Measurements from ENCODE around the gene ZNF701.
"Not testable (repeated sequence)": the region's sequence is repeated elsewhere in the genome, so short reads cannot be mapped to it uniquely, and the experiment has no call there.

The ZNF701 gene

GRCh38 chr19:52590728-52591127, 20.6 kb downstream of the ZNF701 start:
- intact Hi-C loops (cut with DNase I; ENCODE audit: low total_unique reads), result no loop called here
- DNase-seq, result no peak
- H3K36me3 ChIP-seq, result peaks cover 33 to 90% (median 62%) of the 10 kb centered on the region in 3 donors
- H3K27ac ChIP-seq, result no peak overlapping the region
- no peaks in the 10 kb centered on the region for H3K4me1 ChIP-seq
- H3K4me3 ChIP-seq, result no peak overlapping the region
- no peaks in the 10 kb centered on the region for H3K27me3 ChIP-seq
- H3K9me3 ChIP-seq, result no peaks in the 10 kb centered on the region
- TF ChIP-seq, protein P1, sequence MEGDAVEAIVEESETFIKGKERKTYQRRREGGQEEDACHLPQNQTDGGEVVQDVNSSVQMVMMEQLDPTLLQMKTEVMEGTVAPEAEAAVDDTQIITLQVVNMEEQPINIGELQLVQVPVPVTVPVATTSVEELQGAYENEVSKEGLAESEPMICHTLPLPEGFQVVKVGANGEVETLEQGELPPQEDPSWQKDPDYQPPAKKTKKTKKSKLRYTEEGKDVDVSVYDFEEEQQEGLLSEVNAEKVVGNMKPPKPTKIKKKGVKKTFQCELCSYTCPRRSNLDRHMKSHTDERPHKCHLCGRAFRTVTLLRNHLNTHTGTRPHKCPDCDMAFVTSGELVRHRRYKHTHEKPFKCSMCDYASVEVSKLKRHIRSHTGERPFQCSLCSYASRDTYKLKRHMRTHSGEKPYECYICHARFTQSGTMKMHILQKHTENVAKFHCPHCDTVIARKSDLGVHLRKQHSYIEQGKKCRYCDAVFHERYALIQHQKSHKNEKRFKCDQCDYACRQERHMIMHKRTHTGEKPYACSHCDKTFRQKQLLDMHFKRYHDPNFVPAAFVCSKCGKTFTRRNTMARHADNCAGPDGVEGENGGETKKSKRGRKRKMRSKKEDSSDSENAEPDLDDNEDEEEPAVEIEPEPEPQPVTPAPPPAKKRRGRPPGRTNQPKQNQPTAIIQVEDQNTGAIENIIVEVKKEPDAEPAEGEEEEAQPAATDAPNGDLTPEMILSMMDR (IDR thresholded peaks at IDR 0.05), result no peak

DNA sequence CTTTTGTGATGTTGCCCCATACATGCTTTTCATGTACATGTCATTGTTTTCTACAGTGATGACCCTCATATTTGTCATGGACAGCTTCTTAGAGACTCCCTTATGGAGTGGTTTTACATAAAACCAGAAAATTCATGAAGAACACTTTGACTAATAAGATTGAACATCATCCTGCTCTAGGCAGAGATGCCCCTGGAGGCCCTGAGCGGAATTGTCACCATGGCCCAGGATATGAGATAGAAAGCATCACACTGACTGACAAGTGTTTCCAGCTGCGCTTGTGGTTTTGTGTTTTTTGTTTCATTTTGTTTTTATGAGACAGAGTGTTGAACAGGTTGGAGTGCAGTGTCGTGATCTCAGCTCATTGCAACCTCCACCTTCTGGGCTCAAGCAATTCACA, 22.2 kb downstream of the ZNF701 start:
- Histone ChIP-seq H3K27ac (no peak overlapping the region), H3K4me3 (no peak overlapping the region), H3K27me3 (no peaks in the 10 kb centered on the region), H3K36me3 (peaks cover 43 to 93% (median 64%) of the 10 kb centered on the region in 3 donors), H3K9me3 (no peaks in the 10 kb centered on the region), H3K4me1 (no peaks in the 10 kb centered on the region)
- intact Hi-C loops (cut with DNase I; ENCODE audit: low total_unique reads), result no loop called here
- TF ChIP-seq, protein P1 (IDR thresholded peaks at IDR 0.05), result no peak
- no peak for DNase-seq

DNA sequence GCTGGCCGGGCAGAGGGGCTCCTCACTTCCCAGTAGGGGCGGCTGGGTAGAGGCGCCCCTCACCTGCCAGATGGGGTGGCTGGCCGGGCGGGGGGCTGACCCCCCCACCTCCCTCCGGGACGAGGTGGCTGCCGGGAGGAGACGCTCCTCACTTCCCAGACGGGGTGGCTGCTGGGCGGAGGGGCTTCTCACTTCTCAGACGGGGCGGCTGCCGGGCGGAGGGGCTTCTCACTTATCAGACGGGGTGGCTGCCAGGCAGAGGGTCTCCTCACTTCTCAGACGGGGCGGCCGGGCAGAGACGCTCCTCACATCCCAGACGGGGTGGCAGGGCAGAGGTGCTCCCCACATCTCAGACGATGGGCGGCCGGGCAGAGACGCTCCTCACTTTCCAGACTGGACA, 23.4 kb downstream of the ZNF701 start:
- H3K4me1 ChIP-seq; intact Hi-C loops (cut with DNase I; ENCODE audit: low total_unique reads); H3K27me3 ChIP-seq; DNase-seq; H3K9me3 ChIP-seq; H3K27ac ChIP-seq; H3K4me3 ChIP-seq: not testable (repeated sequence)
- peaks cover 34 to 84% (median 55%) of the 10 kb centered on the region in 3 donors for H3K36me3 ChIP-seq

- peaks cover 15 to 30% (median 19%) of the 10 kb centered on the region in 3 donors for H3K36me3 ChIP-seq
- no peak overlapping the region for H3K4me3 ChIP-seq
- TF ChIP-seq, protein P1 (IDR thresholded peaks at IDR 0.05), result no peak
- H3K27ac ChIP-seq, result no peak overlapping the region
- DNase-seq, result no peak
- H3K9me3 ChIP-seq, result no peaks in the 10 kb centered on the region
- intact Hi-C loops (cut with DNase I; ENCODE audit: low total_unique reads), result no loop called here
- peaks cover 0 to 32% (median 12%) of the 10 kb centered on the region in 4 donors for H3K4me1 ChIP-seq
- H3K27me3 ChIP-seq, result no peaks in the 10 kb centered on the region
Observed at GRCh38 chr19:52599241-52599640, 29.2 kb downstream of the ZNF701 start.

DNA sequence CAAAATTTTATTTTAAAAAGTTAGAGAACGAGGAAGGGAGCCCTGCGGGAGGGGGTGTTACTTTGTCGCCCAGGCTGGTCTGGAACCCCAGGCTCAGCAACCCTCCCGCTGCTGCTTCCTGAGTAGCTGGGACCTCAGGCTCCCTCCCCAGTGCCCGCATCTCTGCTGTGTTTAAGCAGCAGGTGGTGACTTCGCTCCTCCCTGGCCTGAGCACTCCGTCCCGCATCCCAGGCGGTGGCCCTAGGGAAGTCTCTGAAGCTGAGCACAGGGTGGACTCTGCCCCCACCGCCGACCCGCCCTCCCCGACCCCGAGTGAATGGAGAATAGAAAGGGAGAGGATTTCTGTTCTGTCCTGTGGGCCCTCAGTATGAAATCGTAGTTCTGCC, 30.5 kb downstream of the ZNF701 start:
- no peaks in the 10 kb centered on the region for H3K9me3 ChIP-seq
- peaks cover 12 to 16% (median 15%) of the 10 kb centered on the region in 3 donors for H3K36me3 ChIP-seq
- TF ChIP-seq, protein P1 (IDR thresholded peaks at IDR 0.05), result no peak
- intact Hi-C loops (cut with DNase I; ENCODE audit: low total_unique reads), result loop anchor here (5.0 kb wide), 1 partner anchor 37 kb away; the partner anchor contains the start of gene ZNF83
- peak overlapping the region; percentile 59 to 64 for H3K4me3 ChIP-seq
- peaks cover 0 to 32% (median 12%) of the 10 kb centered on the region in 4 donors for H3K4me1 ChIP-seq
- H3K27me3 ChIP-seq, result no peaks in the 10 kb centered on the region
- DNase-seq, result peak in 1 of 2 donors; percentile 28
- H3K27ac ChIP-seq, result peak overlapping the region; percentile 77 to 87

- Histone ChIP-seq H3K4me1 (peaks cover 0 to 32% (median 12%) of the 10 kb centered on the region in 4 donors), H3K36me3 (peaks cover 5 to 9% (median 9%) of the 10 kb centered on the region in 3 donors), H3K27me3 (no peaks in the 10 kb centered on the region), H3K27ac (peak overlapping the region; percentile 77 to 87), H3K9me3 (no peaks in the 10 kb centered on the region), H3K4me3 (peak overlapping the region; percentile 59 to 64)
- TF ChIP-seq, protein P1 (IDR thresholded peaks at IDR 0.05), result peak; percentile 26 to 36
- DNase-seq, result peak; percentile 96 to 97
- intact Hi-C loops (cut with DNase I; ENCODE audit: low total_unique reads), result loop anchor here (5.0 kb wide), 1 partner anchor 36 kb away; the partner anchor contains the start of gene ZNF83
Observed at GRCh38 chr19:52601025-52601973, 31.2 kb downstream of the ZNF701 start.

DNA sequence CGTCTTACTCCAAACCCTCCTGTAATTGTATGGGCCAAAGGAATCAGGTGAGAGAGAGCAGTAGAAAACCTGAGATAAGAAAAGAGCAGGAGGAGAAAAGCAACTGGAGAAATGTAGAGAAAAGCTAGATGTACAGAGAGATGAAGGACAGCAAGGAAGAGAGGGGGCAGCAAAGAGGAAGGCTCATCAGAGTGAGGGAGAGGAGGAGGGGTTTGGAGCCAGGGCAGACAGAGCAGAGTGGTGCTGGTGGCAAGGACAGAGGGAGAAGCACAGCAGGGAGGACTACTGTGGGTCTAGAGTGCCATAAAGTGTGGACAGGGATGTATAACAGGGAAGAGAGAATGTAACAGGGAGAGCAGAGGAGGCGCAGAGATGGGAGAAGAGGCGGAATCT, 31.9 kb downstream of the ZNF701 start:
- peak overlapping the region; percentile 77 to 87 for H3K27ac ChIP-seq
- DNase-seq, result not testable (repeated sequence)

More for the DNA sequence above, 31.9 kb downstream of the ZNF701 start:
- intact Hi-C loops (cut with DNase I; ENCODE audit: low total_unique reads), result loop anchor here (5.0 kb wide), 1 partner anchor 35 kb away; the partner anchor contains the start of gene ZNF83
- peaks cover 0 to 32% (median 12%) of the 10 kb centered on the region in 4 donors for H3K4me1 ChIP-seq
- H3K9me3 ChIP-seq, H3K27me3 ChIP-seq, H3K36me3 ChIP-seq: not testable (repeated sequence)
- H3K4me3 ChIP-seq, result peak overlapping the region; percentile 59 to 64
